Parathyroid adenoma (tissue), 2 donors: Measurements from ENCODE around the gene LRBA.
A peak's percentile ranks its signal among the peaks of the same experiment; 100 is the strongest.

ENCODE experiments used
- H2AFZ ChIP-seq: fragments of 300-600 bp; sonication (generic); one replicate; pipeline ENCODE4 v1.7.0; 2017; ENCODE audit warnings: antibody characterized with exemption, mild to moderate bottlenecking
- H3K27ac ChIP-seq: fragments of 300-600 bp; sonication (generic); one replicate; pipeline ENCODE4 v1.7.0; 2017
- H3K27me3 ChIP-seq: fragments of 300-600 bp; sonication (generic); one replicate; pipeline ENCODE4 v1.7.0; 2017; ENCODE audit warnings: low read length; ENCODE audit not compliant: control insufficient read depth, insufficient read depth
- H3K36me3 ChIP-seq: fragments of 300-600 bp; sonication (generic); one replicate; pipeline ENCODE4 v1.7.0; 2017; ENCODE audit warnings: low read length; ENCODE audit not compliant: control insufficient read depth, insufficient read depth
- H3K4me1 ChIP-seq: fragments of 300-600 bp; sonication (generic); one replicate; pipeline ENCODE4 v1.7.0; 2017; ENCODE audit warnings: control low read depth
- H3K4me2 ChIP-seq: fragments of 300-600 bp; sonication (generic); one replicate; pipeline ENCODE4 v1.7.0; 2017; ENCODE audit warnings: low read length
- H3K4me3 ChIP-seq: fragments of 300-600 bp; sonication (generic); one replicate; pipeline ENCODE4 v1.7.0; 2017; ENCODE audit warnings: low read depth, low read length
- H3K79me2 ChIP-seq: fragments of 300-600 bp; sonication (generic); one replicate; pipeline ENCODE4 v1.7.0; 2017; ENCODE audit warnings: control low read depth
- H3K9ac ChIP-seq: fragments of 300-600 bp; sonication (generic); one replicate; pipeline ENCODE4 v1.7.0; 2017; ENCODE audit warnings: mild to moderate bottlenecking
- H3K9me3 ChIP-seq: fragments of 300-600 bp; sonication (generic); one replicate; pipeline ENCODE4 v1.7.0; 2017; ENCODE audit warnings: low read length; ENCODE audit not compliant: control insufficient read depth
- TF ChIP-seq, protein P1 (sequence below): fragments of 300-600 bp; sonication (generic); IDR thresholded peaks from one replicate; pipeline ENCODE4 v1.7.0; 2017; ENCODE audit warnings: antibody characterized with exemption, mild to moderate bottlenecking
- donor health status: primary hyperparathyroidism.

LRBA gene

DNA sequence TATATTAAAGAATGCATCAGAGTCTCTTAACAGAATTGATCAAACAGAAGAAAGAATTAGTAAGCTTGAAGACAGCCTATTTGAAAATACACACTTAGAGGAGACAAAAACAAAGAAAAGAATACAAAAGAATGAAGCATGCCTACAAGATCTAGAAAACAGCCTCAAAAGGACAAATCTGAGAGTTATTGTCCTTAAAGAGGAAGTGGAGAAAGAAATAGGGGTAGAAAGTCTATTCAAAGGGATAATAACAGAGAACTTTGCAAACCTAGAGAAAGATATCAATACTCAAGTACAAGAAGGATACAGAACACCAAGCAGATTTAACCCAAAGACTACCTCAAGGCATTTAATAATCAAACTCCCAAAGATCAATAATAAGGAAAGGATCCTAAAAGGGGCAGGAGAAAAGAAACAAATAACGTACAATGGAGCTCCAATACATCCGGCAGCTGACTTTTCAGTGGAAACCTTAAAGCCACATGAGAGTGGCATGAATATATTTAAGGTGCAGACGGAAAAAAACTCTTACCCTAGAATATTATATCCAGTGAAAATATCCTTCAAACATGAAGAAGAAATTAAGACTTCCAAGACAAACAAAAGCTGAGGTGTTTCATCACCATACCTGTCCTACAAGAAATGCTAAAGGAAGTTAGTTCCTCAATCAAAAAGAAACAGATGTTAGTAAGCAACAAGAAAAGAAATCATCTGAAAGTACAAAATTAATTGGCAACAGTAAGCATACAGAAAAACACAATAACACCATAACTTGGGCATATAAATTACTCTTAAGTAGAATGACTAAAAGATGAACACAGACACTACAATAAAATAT lies 36.1 kb downstream of the LRBA start:
- no peak overlapping the region for H3K27ac ChIP-seq
- no peak overlapping the region for H3K9ac ChIP-seq
- no peak overlapping the region for H3K4me2 ChIP-seq
- H3K36me3 ChIP-seq = no peaks in the 10 kb centered on the region
- TF ChIP-seq, protein P1, sequence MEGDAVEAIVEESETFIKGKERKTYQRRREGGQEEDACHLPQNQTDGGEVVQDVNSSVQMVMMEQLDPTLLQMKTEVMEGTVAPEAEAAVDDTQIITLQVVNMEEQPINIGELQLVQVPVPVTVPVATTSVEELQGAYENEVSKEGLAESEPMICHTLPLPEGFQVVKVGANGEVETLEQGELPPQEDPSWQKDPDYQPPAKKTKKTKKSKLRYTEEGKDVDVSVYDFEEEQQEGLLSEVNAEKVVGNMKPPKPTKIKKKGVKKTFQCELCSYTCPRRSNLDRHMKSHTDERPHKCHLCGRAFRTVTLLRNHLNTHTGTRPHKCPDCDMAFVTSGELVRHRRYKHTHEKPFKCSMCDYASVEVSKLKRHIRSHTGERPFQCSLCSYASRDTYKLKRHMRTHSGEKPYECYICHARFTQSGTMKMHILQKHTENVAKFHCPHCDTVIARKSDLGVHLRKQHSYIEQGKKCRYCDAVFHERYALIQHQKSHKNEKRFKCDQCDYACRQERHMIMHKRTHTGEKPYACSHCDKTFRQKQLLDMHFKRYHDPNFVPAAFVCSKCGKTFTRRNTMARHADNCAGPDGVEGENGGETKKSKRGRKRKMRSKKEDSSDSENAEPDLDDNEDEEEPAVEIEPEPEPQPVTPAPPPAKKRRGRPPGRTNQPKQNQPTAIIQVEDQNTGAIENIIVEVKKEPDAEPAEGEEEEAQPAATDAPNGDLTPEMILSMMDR = no peak
- no peak overlapping the region for H3K4me3 ChIP-seq
- no peak overlapping the region for H2AFZ ChIP-seq
- H3K79me2 ChIP-seq = peaks cover 14% of the 10 kb centered on the region
- no peaks in the 10 kb centered on the region for H3K27me3 ChIP-seq
- H3K4me1 ChIP-seq = no peaks in the 10 kb centered on the region
- H3K9me3 ChIP-seq = no peaks in the 10 kb centered on the region

GRCh38 chr4:150976478-150977118 lies 38.5 kb downstream of the LRBA start:
- Histone ChIP-seq H3K4me3 (no peak overlapping the region), H3K9ac (no peak overlapping the region), H3K9me3 (no peaks in the 10 kb centered on the region), H3K27me3 (no peaks in the 10 kb centered on the region), H3K4me1 (no peaks in the 10 kb centered on the region), H3K36me3 (no peaks in the 10 kb centered on the region), H3K4me2 (no peak overlapping the region), H2AFZ (no peak overlapping the region), H3K79me2 (peaks cover 14% of the 10 kb centered on the region), H3K27ac (no peak overlapping the region)
- TF ChIP-seq, protein P1 = no peak

DNA sequence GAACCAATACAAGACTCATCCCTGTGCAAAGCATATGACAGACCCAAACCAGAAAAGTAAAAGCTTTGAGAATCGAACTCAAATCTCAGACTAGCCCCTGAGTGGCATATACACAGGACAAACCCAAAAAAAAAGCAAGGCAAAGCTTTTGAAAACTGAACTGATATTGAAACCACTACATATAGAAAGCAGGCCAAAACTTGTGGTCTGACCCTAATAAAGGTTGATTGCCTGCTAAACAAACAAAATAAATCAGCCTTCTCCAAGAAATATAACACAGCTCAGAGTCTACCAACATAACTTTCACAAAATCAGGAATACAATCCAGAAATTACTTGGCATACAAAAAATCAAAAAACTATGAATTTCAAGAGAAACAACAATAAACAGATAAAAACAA lies 40.3 kb downstream of the LRBA start:
- no peaks in the 10 kb centered on the region for H3K9me3 ChIP-seq
- H3K27ac ChIP-seq = no peak overlapping the region

DNA sequence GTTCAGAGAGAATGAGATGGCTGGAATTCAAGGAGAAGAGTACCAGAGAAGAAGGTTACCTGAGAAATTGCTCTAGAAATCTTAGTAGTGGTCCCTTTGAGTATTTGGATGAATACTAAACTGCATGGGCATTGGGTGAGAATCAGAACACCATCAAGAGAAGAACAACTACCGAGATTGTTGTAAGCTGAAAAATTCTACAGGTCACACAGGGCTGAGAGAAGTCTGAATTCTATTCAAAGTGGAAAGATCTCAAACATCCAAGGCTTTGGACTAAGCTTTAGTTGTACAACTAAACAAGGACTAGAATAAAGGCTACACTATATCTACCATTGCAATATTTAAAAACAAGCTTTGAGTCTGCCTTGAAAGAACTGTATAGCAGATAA lies 40.8 kb downstream of the LRBA start:
- peak overlapping the region; percentile 6 for H3K4me2 ChIP-seq
- H3K9ac ChIP-seq = no peak overlapping the region
- no peak overlapping the region for H3K4me3 ChIP-seq
- peaks cover 12% of the 10 kb centered on the region for H3K79me2 ChIP-seq
- no peaks in the 10 kb centered on the region for H3K4me1 ChIP-seq
- H3K27ac ChIP-seq = no peak overlapping the region
- H3K27me3 ChIP-seq = no peaks in the 10 kb centered on the region
- H3K36me3 ChIP-seq = no peaks in the 10 kb centered on the region
- TF ChIP-seq, protein P1 = no peak
- no peaks in the 10 kb centered on the region for H3K9me3 ChIP-seq
- H2AFZ ChIP-seq = no peak overlapping the region

More for the DNA sequence above, 40.3 kb downstream of the LRBA start:
- H3K9ac ChIP-seq = no peak overlapping the region
- no peaks in the 10 kb centered on the region for H3K4me1 ChIP-seq
- no peak overlapping the region for H3K4me3 ChIP-seq
- H3K4me2 ChIP-seq = no peak overlapping the region
- H3K27me3 ChIP-seq = no peaks in the 10 kb centered on the region
- TF ChIP-seq, protein P1 = no peak
- no peak overlapping the region for H2AFZ ChIP-seq
- H3K36me3 ChIP-seq = no peaks in the 10 kb centered on the region
- H3K79me2 ChIP-seq = peaks cover 12% of the 10 kb centered on the region
